ENCODE measurements around the gene MIB2.

MIB2 gene

GRCh38 chr1:1624443-1625403 is 9.4 kb downstream of the MIB2 start:
- no peak for TF ChIP-seq CTCF (IDR thresholded peaks at IDR 0.05; ENCODE audit: low read depth, low read length)
- TF ChIP-seq POLR2A (IDR thresholded peaks at IDR 0.05; ENCODE audit: extremely low read depth, insufficient read length) = no peak
- TF ChIP-seq MAX (IDR thresholded peaks at IDR 0.05; ENCODE audit: low read depth, low read length) = no peak
- no peak overlapping the region for H3K4me3 ChIP-seq (ENCODE audit: low read depth, low read length)
- no peak for DNase-seq (ENCODE audit: low read depth)

- H3K4me3 ChIP-seq (ENCODE audit: low read depth, low read length) = no peak overlapping the region
- TF ChIP-seq POLR2A (IDR thresholded peaks at IDR 0.05; ENCODE audit: extremely low read depth, insufficient read length) (no peak), MAX (IDR thresholded peaks at IDR 0.05; ENCODE audit: low read depth, low read length) (no peak), CTCF (IDR thresholded peaks at IDR 0.05; ENCODE audit: low read depth, low read length) (no peak), MYC (IDR thresholded peaks at IDR 0.05; ENCODE audit: low read depth, low read length) (no peak)
- no peak for DNase-seq (ENCODE audit: low read depth)
Observed at GRCh38 chr1:1625404-1625775, 10.1 kb downstream of the MIB2 start.

GRCh38 chr1:1625824-1626206 is 10.5 kb downstream of the MIB2 start:
- no peak overlapping the region for H3K4me3 ChIP-seq (ENCODE audit: low read depth, low read length)
- DNase-seq (ENCODE audit: low read depth) = no peak
- TF ChIP-seq MYC (IDR thresholded peaks at IDR 0.05; ENCODE audit: low read depth, low read length) (no peak), CTCF (IDR thresholded peaks at IDR 0.05; ENCODE audit: low read depth, low read length) (no peak), POLR2A (IDR thresholded peaks at IDR 0.05; ENCODE audit: extremely low read depth, insufficient read length) (no peak), MAX (IDR thresholded peaks at IDR 0.05; ENCODE audit: low read depth, low read length) (no peak)

- DNase-seq (ENCODE audit: low read depth) = no peak
- no peak for TF ChIP-seq MYC (IDR thresholded peaks at IDR 0.05; ENCODE audit: low read depth, low read length)
- H3K4me3 ChIP-seq (ENCODE audit: low read depth, low read length) = no peak overlapping the region
Observed at GRCh38 chr1:1626207-1627141, 11.2 kb downstream of the MIB2 start.

GRCh38 chr1:1627261-1627828 is 12.0 kb downstream of the MIB2 start:
- H3K4me3 ChIP-seq (ENCODE audit: low read depth, low read length) = no peak overlapping the region
- DNase-seq (ENCODE audit: low read depth) = no peak
- TF ChIP-seq MAX (IDR thresholded peaks at IDR 0.05; ENCODE audit: low read depth, low read length) = no peak
- no peak for TF ChIP-seq POLR2A (IDR thresholded peaks at IDR 0.05; ENCODE audit: extremely low read depth, insufficient read length)
- no peak for TF ChIP-seq CTCF (IDR thresholded peaks at IDR 0.05; ENCODE audit: low read depth, low read length)
- TF ChIP-seq MYC (IDR thresholded peaks at IDR 0.05; ENCODE audit: low read depth, low read length) = no peak

All from NB4 (cell line).